Stimulated activated CD8-positive, alpha-beta memory T cell treated with anti-CD3 and anti-CD28 coated beads, Interleukin-12 subunit alpha, Interleukin-12 subunit beta, amount 100 ng/mL, for 4 hours (primary cell): ENCODE results near the gene CACNA2D1.
"Not testable (repeated sequence)": the region's sequence is repeated elsewhere in the genome, so short reads cannot be mapped to it uniquely, and the experiment has no call there.

Source experiments
- DNase-seq: peaks from one replicate; pipeline ENCODE4 v3.0.0-alpha.2; 2020; ENCODE audit warnings: low read depth

CACNA2D1 gene

GRCh38 chr7:82039621-82040020, 404.0 kb downstream of the CACNA2D1 start:
- DNase-seq = no peak

- DNase-seq = no peak
Measured at GRCh38 chr7:82036146-82036886, 407.3 kb downstream of the CACNA2D1 start.

- no peak for DNase-seq
Measured at GRCh38 chr7:82035456-82035855, 408.1 kb downstream of the CACNA2D1 start.

- no peak for DNase-seq
Measured at GRCh38 chr7:82032901-82033300, 410.7 kb downstream of the CACNA2D1 start.

- no peak for DNase-seq
Measured at GRCh38 chr7:82029236-82029913, 414.2 kb downstream of the CACNA2D1 start.

- DNase-seq = no peak
Measured at GRCh38 chr7:82028097-82028496, 415.5 kb downstream of the CACNA2D1 start.

GRCh38 chr7:82021713-82022112, 421.9 kb downstream of the CACNA2D1 start:
- DNase-seq = no peak

- no peak for DNase-seq
Measured at GRCh38 chr7:82021036-82021435, 422.5 kb downstream of the CACNA2D1 start.

GRCh38 chr7:82019551-82020475, 423.8 kb downstream of the CACNA2D1 start:
- DNase-seq = no peak

- DNase-seq = no peak
Measured at GRCh38 chr7:82018226-82018625, 425.4 kb downstream of the CACNA2D1 start.

GRCh38 chr7:82017334-82017943, 426.1 kb downstream of the CACNA2D1 start:
- no peak for DNase-seq

- no peak for DNase-seq
Measured at GRCh38 chr7:82015751-82016150, 427.8 kb downstream of the CACNA2D1 start.

- DNase-seq = not testable (repeated sequence)
Measured at GRCh38 chr7:82014574-82014973, 429.0 kb downstream of the CACNA2D1 start.

- DNase-seq = no peak
Measured at GRCh38 chr7:82012453-82012852, 431.1 kb downstream of the CACNA2D1 start.

- DNase-seq = no peak
Measured at GRCh38 chr7:82010416-82010815, 433.2 kb downstream of the CACNA2D1 start.

GRCh38 chr7:82007315-82007714, 436.3 kb downstream of the CACNA2D1 start:
- no peak for DNase-seq

GRCh38 chr7:82005056-82005455, 438.5 kb downstream of the CACNA2D1 start:
- DNase-seq = no peak

GRCh38 chr7:81993186-81993585, 450.4 kb downstream of the CACNA2D1 start:
- DNase-seq = no peak

- DNase-seq = no peak
Measured at GRCh38 chr7:81990395-81990794, 453.2 kb downstream of the CACNA2D1 start.

GRCh38 chr7:81986723-81987470, 456.7 kb downstream of the CACNA2D1 start:
- DNase-seq = no peak

GRCh38 chr7:81983406-81983805, 460.2 kb downstream of the CACNA2D1 start:
- no peak for DNase-seq
